ENCODE data around the gene FAM185A. TPM values are rescaled to one million over a fixed set of nuclear protein-coding genes. Genes with fewer than 3 reads are reported as not detected.

Gene FAM185A
- total and polyA plus RNA-seq, 9 of the 15 experiments (the other 6 are each of a cell fraction or from before 2014, with no cell fraction given) = 1.7 to 17.4 (median 10.6) TPM

DNA sequence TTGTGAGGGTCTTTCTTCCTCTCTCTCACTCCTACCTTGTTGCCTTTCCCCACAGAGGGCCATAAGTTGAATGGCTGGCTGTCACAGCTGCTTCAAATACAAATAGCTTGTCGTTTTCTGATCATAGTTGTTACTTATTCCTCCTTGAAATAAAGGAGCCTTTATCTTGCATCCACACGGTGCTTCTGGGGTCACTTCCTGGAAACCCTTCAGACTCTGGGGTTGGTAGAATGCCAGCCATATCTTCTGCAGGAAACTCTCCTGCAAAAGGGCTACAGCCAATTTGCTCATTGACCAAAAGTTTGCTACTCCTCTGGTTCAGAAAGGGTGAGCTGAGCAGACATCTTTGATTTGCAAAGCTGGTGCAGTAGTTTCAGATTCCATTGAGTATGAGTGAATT is 70.4 kb downstream of the FAM185A start:
- in situ Hi-C loops (cut with MboI) (no loop called here), intact Hi-C loops (cut with micrococcal nuclease) (no loop called here)
- H3K9me1 ChIP-seq (ENCODE audit: control insufficient read depth, insufficient read depth, low read length) = no peaks in the 10 kb centered on the region
- peak; percentile 7; the same call in 1 of the 2 replicates for TF ChIP-seq TCF3 (CRISPR knock-in tag; IDR thresholded peaks at IDR 0.05)
- TF ChIP-seq MEF2D (tag; conservative IDR thresholded peaks at IDR 0.05; ENCODE audit: low read depth) = no peak
- TF ChIP-seq SRSF1 (IDR thresholded peaks at IDR 0.05; ENCODE audit: low read depth, low read length) = no peak
- no peaks in the 10 kb centered on the region for H3K27me3 ChIP-seq (ENCODE audit: control insufficient read depth in 2 of 2, insufficient read depth in 2 of 2, low read length in 2 of 2)
- no peak overlapping the region for H3K27ac ChIP-seq (ENCODE audit: extremely low read depth, low read depth, low read length)
- CTCF ChIA-PET (ENCODE audit: low intra/inter-chr PET ratio) = no interaction called here
- FAIRE-seq (no peak), ATAC-seq (0 out of 3 replicates have a peak, but pooled peaks have one; percentile 32), DNase-seq (ENCODE audit: extremely low read depth in 1 of 4, low spot score in 3 of 4) (peak in 2 of 4 experiments; percentile 25 to 51)
- WGBS (ENCODE audit: insufficient coverage, low coverage, missing lambda C conversion rate) = 4% methylated on average over 2 of the region's 2 CpGs
- peaks cover 47% of the 10 kb centered on the region for H3K36me3 ChIP-seq (ENCODE audit: control insufficient read depth, insufficient read depth, low read length)
- POLR2A ChIA-PET = interaction anchor here (0.8 kb wide), 1 partner anchor 26 kb away, joined by 3 read pairs; no protein-coding TSS in a partner anchor
- BruUV-seq (replicated peaks) = no TSS peak
- no peak overlapping the region for H2AFZ ChIP-seq (ENCODE audit: low read depth, low read length)
- H3K4me1 ChIP-seq (replicated peaks in 1 of 2; ENCODE audit: control insufficient read depth in 2 of 2, insufficient read depth in 2 of 2, low read length in 2 of 2) = peaks cover 0 to 4% of the 10 kb centered on the region in 2 experiments; a peak in 1 of 5 replicates
- no peak overlapping the region for H3K9ac ChIP-seq (ENCODE audit: insufficient read depth in 1 of 2, low read depth in 2 of 2, low read length in 2 of 2)
- no peak overlapping the region for H3K4me2 ChIP-seq (ENCODE audit: insufficient read depth, low read length)
- no peak overlapping the region for H3K4me3 ChIP-seq
- no peaks in the 10 kb centered on the region for H3K79me2 ChIP-seq (ENCODE audit: control insufficient read depth, insufficient read depth, low read length)
- H4K20me1 ChIP-seq (replicated peaks; ENCODE audit: control insufficient read depth, insufficient read depth, low read length) = no peaks in the 10 kb centered on the region
- no peaks in the 10 kb centered on the region for H3K9me3 ChIP-seq (replicated peaks; ENCODE audit: control insufficient read depth, insufficient read depth, low read depth, low read length)

DNA sequence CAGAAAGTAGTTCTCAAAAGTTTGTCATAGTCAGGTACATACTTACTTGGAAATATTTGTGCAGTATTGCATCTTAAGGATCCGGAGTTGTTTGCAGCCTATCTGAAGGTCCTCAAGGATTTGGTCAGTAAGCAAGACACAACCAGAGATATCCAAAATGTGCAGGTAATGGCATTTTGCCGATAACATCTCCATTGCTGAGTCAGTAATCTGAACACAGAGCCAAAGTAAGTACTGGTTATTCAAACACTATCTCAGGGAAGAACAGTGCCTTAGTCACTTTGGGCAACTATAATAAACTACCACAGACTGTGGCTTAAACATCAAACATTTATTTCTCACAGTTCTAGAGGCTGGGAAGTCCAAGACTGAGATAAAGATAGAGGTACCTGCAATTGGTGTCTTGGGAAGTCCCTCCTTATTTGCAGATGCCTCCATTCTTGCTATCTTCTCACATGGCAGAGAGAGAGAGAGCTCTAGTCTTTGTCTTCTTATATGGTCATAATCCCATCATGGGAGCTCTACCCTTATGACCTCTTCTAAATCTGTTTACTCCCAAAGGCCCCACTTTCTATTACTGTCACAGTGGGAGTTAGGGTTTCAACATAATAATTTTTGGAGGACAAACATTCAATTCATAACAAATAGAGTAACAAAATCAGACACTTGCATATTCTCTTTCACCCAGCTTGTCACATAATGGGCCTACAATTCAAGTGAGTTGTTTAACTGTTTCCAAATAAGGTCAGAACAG is 73.4 kb downstream of the FAM185A start:
- CTCF ChIA-PET (ENCODE audit: low intra/inter-chr PET ratio) = no interaction called here
- Histone ChIP-seq H3K4me3 (no peak overlapping the region), H3K9me3 (replicated peaks; ENCODE audit: control insufficient read depth, insufficient read depth, low read depth, low read length) (no peaks in the 10 kb centered on the region), H2AFZ (ENCODE audit: low read depth, low read length) (no peak overlapping the region), H3K9me1 (ENCODE audit: control insufficient read depth, insufficient read depth, low read length) (no peaks in the 10 kb centered on the region), H3K79me2 (ENCODE audit: control insufficient read depth, insufficient read depth, low read length) (no peaks in the 10 kb centered on the region), H4K20me1 (replicated peaks; ENCODE audit: control insufficient read depth, insufficient read depth, low read length) (no peaks in the 10 kb centered on the region), H3K36me3 (ENCODE audit: control insufficient read depth, insufficient read depth, low read length) (peaks cover 39% of the 10 kb centered on the region), H3K27ac (ENCODE audit: extremely low read depth, low read depth, low read length) (no peak overlapping the region), H3K4me1 (replicated peaks in 1 of 2; ENCODE audit: control insufficient read depth in 2 of 2, insufficient read depth in 2 of 2, low read length in 2 of 2) (peaks cover 0 to 4% of the 10 kb centered on the region in 2 experiments; a peak in 1 of 5 replicates), H3K4me2 (ENCODE audit: insufficient read depth, low read length) (no peak overlapping the region), H3K27me3 (ENCODE audit: control insufficient read depth in 2 of 2, insufficient read depth in 2 of 2, low read length in 2 of 2) (no peaks in the 10 kb centered on the region), H3K9ac (ENCODE audit: insufficient read depth in 1 of 2, low read depth in 2 of 2, low read length in 2 of 2) (no peak overlapping the region)
- POLR2A ChIA-PET = interaction anchor here (1.0 to 1.9 kb wide), 4 partner anchors 11 to 29 kb away, joined by 3 to 5 read pairs (median 3); no protein-coding TSS in a partner anchor
- in situ Hi-C loops (cut with MboI) = no loop called here
- peak; percentile 35; the same call in 2 of the 3 replicates for ATAC-seq
- FAIRE-seq = no peak
- no TSS peak for BruUV-seq (replicated peaks)
- intact Hi-C loops (cut with micrococcal nuclease) = no loop called here
- 48% methylated on average over 2 of the region's 2 CpGs for WGBS (ENCODE audit: insufficient coverage, low coverage, missing lambda C conversion rate)
- DNase-seq (ENCODE audit: extremely low read depth in 1 of 4, low spot score in 3 of 4) = no peak
- no peak for TF ChIP-seq ZNF143 (CRISPR knock-in tag; IDR thresholded peaks at IDR 0.05)
- TF ChIP-seq ZNF316 (IDR thresholded peaks at IDR 0.05) = peak; percentile 79
- 0 out of 2 replicates have a peak, but pooled peaks have one; percentile 14 for TF ChIP-seq MAFK (IDR thresholded peaks at IDR 0.05; ENCODE audit: low read length)
- peak; percentile 38 for TF ChIP-seq MAFG (tag; conservative IDR thresholded peaks at IDR 0.05)
- TF ChIP-seq C11orf30 (IDR thresholded peaks at IDR 0.05; ENCODE audit: low read depth) = peak; percentile 64

Measured in K562 (cell line).